Left ventricle myocardium inferior (tissue), 1 donor: ENCODE measurements around the gene MED12L. TPM values are rescaled to one million over a fixed set of nuclear protein-coding genes. Genes with fewer than 3 reads are reported as not detected.
A peak's percentile ranks its signal among the peaks of the same experiment; 100 is the strongest.

Experiments used
- DNase-seq: peaks from one replicate; pipeline ENCODE4 v3.0.0-alpha.2; 2020
- H3K27ac ChIP-seq: fragments of 200-600 bp; replicated peaks from 2 replicates; pipeline ENCODE4 v1.8.0; 2021
- H3K27me3 ChIP-seq: fragments of 200-600 bp; 2 replicates; pipeline ENCODE4 v1.8.0; 2021; ENCODE audit warnings: low read depth
- H3K36me3 ChIP-seq: fragments of 200-600 bp; 2 replicates; pipeline ENCODE4 v1.8.0; 2021
- H3K4me1 ChIP-seq: fragments of 200-600 bp; 2 replicates; pipeline ENCODE4 v1.8.0; 2021
- H3K4me3 ChIP-seq: fragments of 200-600 bp; 2 replicates; pipeline ENCODE4 v1.8.0; 2021; ENCODE audit warnings: mild to moderate bottlenecking, moderate library complexity
- H3K9me3 ChIP-seq: fragments of 200-600 bp; replicated peaks from 2 replicates; pipeline ENCODE4 v1.8.0; 2021
- intact Hi-C: fragments of 100-400 bp; cut with micrococcal nuclease; formaldehyde crosslinking; loops from one replicate; pipeline ENCODE4 v1.11.0; 2022
- total RNA-seq: library from RNA; stranded (reverse); fragmentation: NEBNext Ultra II Directional; extraction: Animal tissue kit (Norgen Biotek cat#: 25700); gene quantifications from one replicate; pipeline ENCODE4 v1.2.1, GENCODE V29; 2021
- TF ChIP-seq, protein P1 (sequence below): fragments of 200-600 bp; IDR thresholded peaks from 2 replicates; pipeline ENCODE4 v1.8.0; 2021; ENCODE audit warnings: antibody characterized with exemption, mild to moderate bottlenecking, borderline replicate concordance
- donor health status: DM: no; HTN: yes; CAD: no; lungs with severe emphysema.

Gene MED12L
- total RNA-seq, 1 donor from 2014 or later: 0.82 TPM

DNA sequence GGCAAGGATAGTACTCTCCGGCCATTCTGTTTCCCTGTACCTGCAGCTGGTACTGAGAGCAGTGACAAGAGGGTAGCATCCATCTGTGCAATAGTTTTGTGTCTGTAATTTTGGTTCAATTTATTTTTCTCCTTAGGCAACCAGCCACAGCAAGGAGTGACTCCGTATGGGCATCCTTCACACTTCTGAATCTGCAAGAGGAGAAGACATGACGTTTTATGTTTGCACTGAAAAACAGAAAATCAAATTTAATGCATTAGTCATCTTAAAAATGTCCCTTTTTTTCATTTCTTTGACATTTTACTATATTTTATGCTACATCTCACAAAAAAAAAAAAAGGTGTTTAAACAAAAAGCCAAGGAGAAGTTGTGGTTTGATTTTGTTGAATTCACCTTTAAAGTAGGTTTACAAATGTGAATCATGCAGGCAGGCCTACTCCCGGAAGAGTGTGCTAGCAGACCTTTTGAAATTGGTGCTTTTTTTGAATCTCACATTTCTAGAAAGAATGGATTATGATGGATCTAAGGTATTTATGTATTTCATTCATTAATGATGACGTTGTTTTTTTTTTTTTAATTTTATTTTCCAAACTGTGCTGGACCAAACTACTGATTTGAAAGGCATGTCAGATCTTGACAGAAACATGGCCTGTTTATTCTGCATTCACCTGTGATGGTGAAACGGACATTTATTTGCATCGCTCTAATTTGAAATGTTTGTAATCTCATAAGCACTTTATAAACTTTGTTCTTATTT is 347.3 kb downstream of the MED12L start:
- no peak overlapping the region for H3K27ac ChIP-seq
- H3K36me3 ChIP-seq: no peaks in the 10 kb centered on the region
- H3K9me3 ChIP-seq: no peaks in the 10 kb centered on the region
- no peaks in the 10 kb centered on the region for H3K4me1 ChIP-seq
- DNase-seq: no peak
- H3K27me3 ChIP-seq: no peaks in the 10 kb centered on the region
- H3K4me3 ChIP-seq: no peak overlapping the region
- TF ChIP-seq, protein P1, sequence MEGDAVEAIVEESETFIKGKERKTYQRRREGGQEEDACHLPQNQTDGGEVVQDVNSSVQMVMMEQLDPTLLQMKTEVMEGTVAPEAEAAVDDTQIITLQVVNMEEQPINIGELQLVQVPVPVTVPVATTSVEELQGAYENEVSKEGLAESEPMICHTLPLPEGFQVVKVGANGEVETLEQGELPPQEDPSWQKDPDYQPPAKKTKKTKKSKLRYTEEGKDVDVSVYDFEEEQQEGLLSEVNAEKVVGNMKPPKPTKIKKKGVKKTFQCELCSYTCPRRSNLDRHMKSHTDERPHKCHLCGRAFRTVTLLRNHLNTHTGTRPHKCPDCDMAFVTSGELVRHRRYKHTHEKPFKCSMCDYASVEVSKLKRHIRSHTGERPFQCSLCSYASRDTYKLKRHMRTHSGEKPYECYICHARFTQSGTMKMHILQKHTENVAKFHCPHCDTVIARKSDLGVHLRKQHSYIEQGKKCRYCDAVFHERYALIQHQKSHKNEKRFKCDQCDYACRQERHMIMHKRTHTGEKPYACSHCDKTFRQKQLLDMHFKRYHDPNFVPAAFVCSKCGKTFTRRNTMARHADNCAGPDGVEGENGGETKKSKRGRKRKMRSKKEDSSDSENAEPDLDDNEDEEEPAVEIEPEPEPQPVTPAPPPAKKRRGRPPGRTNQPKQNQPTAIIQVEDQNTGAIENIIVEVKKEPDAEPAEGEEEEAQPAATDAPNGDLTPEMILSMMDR: no peak
- intact Hi-C loops: no loop called here

DNA sequence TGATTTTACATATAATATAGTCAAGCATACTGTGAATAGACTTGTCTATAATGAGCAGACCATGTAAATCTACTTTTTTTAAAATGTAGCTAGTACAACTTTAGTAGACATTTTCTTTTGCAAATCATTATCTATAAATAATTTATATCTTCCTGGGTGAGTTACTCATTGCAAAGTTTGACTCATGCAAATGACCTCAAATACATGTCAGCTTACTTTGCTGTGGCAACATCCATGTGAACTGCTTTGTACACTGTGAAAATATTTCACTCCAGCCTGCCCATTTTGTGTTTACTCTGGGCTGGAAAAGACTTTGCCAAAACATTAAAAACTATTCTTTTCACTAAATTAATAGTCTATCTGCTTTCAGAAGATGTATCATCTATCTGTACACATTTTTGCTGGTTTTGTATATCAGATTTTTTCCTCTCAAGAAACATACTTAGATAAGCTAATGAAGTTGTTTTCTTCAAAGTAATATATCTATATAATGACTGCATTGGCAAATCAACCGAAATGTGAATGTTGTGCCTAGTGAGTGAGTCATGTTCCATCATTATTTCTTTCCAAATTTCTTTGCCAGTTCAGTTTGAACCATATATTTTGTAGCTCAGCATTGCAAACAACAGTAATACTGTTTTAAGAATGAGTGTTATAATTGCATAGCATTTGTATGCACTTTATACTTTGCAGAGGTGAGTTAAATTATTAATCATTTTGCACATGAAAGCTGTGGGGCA is 348.9 kb downstream of the MED12L start:
- DNase-seq: no peak
- Histone ChIP-seq H3K27me3 (no peaks in the 10 kb centered on the region), H3K9me3 (no peaks in the 10 kb centered on the region), H3K4me3 (no peak overlapping the region), H3K27ac (no peak overlapping the region), H3K4me1 (no peaks in the 10 kb centered on the region), H3K36me3 (no peaks in the 10 kb centered on the region)
- TF ChIP-seq, protein P1: no peak
- intact Hi-C loops: no loop called here

DNA sequence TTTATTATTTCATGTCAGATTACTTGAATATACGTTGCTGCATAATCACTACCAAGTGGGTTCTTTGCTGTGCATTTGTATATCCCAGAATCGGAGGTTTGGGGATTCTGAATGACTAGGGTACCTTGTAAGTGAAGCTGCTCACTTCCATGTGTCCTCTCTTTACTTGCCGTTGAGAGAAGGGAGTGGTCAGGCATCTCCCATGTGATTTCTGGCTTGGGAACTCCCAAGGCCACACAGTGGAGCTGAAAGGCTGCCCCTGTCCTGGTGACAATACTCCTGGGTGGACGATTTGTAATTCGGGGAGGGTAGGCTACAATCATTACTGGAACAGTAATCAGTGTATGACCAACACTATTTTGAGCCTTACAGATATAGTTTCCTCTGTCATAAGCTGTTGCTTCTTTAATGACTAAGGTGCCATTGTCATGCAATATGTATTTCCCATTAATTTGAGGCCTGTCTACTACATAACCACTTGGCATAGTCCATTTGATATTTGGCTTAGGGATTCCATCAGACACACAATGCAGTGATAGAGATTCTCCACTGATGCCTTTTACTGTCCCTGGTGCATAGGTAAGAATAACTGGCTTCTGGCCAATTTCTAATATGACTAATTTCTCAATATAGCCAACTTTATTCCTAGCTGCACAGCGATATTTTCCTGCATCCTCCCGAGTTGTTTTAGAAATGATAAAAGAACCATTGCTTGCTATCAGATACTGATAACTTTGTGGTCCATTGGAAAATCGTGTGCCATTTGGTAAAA is 351.4 kb downstream of the MED12L start:
- no peaks in the 10 kb centered on the region for H3K36me3 ChIP-seq
- H3K4me1 ChIP-seq: no peaks in the 10 kb centered on the region
- TF ChIP-seq, protein P1: no peak
- DNase-seq: no peak
- no peak overlapping the region for H3K4me3 ChIP-seq
- intact Hi-C loops: loop anchor here (5.0 kb wide), 2 partner anchors 405 to 480 kb away; no protein-coding TSS in a partner anchor
- H3K9me3 ChIP-seq: no peaks in the 10 kb centered on the region
- H3K27me3 ChIP-seq: no peaks in the 10 kb centered on the region
- no peak overlapping the region for H3K27ac ChIP-seq

DNA sequence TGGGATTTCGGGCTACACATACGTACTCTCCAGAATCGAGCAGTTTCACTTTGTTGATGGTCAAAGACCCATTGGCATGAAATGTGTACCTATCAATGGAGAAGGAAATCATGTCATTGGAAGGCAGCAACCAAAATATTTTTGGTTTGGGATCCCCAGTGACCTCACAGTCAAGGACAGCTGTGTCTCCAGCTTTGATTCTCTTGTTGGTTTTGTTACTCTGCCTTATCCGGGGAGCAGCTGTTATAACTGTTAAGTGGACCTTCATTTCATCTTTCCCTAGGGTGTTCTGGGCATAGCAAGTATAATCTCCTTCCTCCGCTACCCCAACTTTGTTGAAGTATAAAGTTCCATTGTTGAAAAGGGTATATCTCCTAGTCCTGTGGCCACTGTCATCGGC is 352.4 kb downstream of the MED12L start:
- intact Hi-C loops: loop anchor here (5.0 kb wide), 2 partner anchors 404 to 479 kb away; no protein-coding TSS in a partner anchor
- no peak overlapping the region for H3K4me3 ChIP-seq
- no peak overlapping the region for H3K27ac ChIP-seq
- DNase-seq: no peak
- peaks cover 2% of the 10 kb centered on the region for H3K27me3 ChIP-seq
- no peaks in the 10 kb centered on the region for H3K36me3 ChIP-seq
- no peaks in the 10 kb centered on the region for H3K9me3 ChIP-seq
- H3K4me1 ChIP-seq: no peaks in the 10 kb centered on the region
- TF ChIP-seq, protein P1: no peak

DNA sequence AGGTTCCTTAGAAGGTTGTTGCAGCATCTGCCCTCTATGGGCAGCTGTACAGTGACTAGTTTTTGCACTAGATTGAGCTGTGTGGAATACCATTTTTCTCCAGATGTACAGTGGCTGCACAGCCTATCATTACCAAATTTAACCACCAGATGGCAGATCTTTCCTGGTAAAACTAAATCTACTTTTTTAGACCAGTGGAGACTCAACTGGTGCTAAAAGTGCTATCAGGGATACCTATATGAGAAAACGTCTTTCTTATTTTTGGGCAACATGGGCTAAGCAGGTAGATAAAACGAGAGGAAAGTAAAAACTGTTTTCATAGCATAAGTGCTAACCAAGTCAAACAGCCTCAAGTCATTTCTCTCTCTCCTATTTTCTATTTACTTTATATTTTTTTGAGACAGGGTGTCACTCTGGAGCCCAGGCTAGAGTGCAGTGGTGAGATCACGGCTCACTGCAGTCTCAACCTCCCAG is 354.2 kb downstream of the MED12L start:
- no peak overlapping the region for H3K4me3 ChIP-seq
- peaks cover 12% of the 10 kb centered on the region for H3K27me3 ChIP-seq
- no peaks in the 10 kb centered on the region for H3K9me3 ChIP-seq
- DNase-seq: no peak
- H3K4me1 ChIP-seq: no peaks in the 10 kb centered on the region
- TF ChIP-seq, protein P1: peak; percentile 87
- no peak overlapping the region for H3K27ac ChIP-seq
- intact Hi-C loops: loop anchor here (5.0 kb wide), 2 partner anchors 403 to 478 kb away; no protein-coding TSS in a partner anchor
- no peaks in the 10 kb centered on the region for H3K36me3 ChIP-seq
